Esophagus (tissue), 2 donors: ENCODE results near the gene MYOM1. TPM values are rescaled to one million over a fixed set of nuclear protein-coding genes. Genes with fewer than 3 reads are reported as not detected.

Source experiments
- H3K27ac ChIP-seq, 2 donors: one replicate each; pipeline ENCODE4 v1.5.1; 2013; ENCODE audit warnings: low read depth in 2 of 2, mild to moderate bottlenecking in 2 of 2, inconsistent platforms in 1 of 2, low read length in 1 of 2, moderate library complexity in 1 of 2
- H3K27me3 ChIP-seq, 2 donors: one replicate each; pipeline ENCODE4 v1.6.1; 2013; ENCODE audit warnings: low read length in 2 of 2, control low read depth in 1 of 2, mild to moderate bottlenecking in 1 of 2; ENCODE audit not compliant: insufficient read depth in 2 of 2, control insufficient read depth in 1 of 2
- H3K36me3 ChIP-seq, 2 donors: one replicate each; pipeline ENCODE4 v1.6.1; 2013; ENCODE audit warnings: low read length in 1 of 2; ENCODE audit not compliant: control insufficient read depth in 2 of 2, insufficient read depth in 2 of 2
- H3K4me1 ChIP-seq, 2 donors: one replicate each; pipeline ENCODE4 v1.6.1; 2013; ENCODE audit warnings: low read length in 1 of 2; ENCODE audit not compliant: control insufficient read depth in 2 of 2, insufficient read depth in 2 of 2
- H3K4me3 ChIP-seq, 2 donors: one replicate each; pipeline ENCODE4 v1.5.1; 2013; ENCODE audit warnings: low read length in 2 of 2, mild to moderate bottlenecking in 2 of 2, low read depth in 1 of 2, moderate library complexity in 1 of 2
- H3K9me3 ChIP-seq, 2 donors: one replicate each; pipeline ENCODE4 v1.6.1; 2013; ENCODE audit warnings: mild to moderate bottlenecking in 2 of 2, low read depth in 1 of 2, low read length in 1 of 2, moderate library complexity in 1 of 2; ENCODE audit not compliant: control insufficient read depth in 2 of 2, insufficient read depth in 1 of 2
- WGBS, 2 donors: extraction: QIAGEN DNeasy Blood & Tissue Kit; methylation state at CpG; one replicate each; pipeline ENCODE4 v1.1.7; 2013; 5-methylcytosine and 5-hydroxymethylcytosine counted together
- polyA plus RNA-seq, 2 donors: library from polyadenylated mRNA; stranded (reverse); fragments of 200-250 nt; gene quantifications; one replicate each; pipeline ENCODE4 v1.2.3, GENCODE V29; 2013
- donor health status: healthy with polysubstance abuse.
- donor health status: Bipolar disorder and iron deficiency.

Gene MYOM1
- polyA plus RNA-seq, 2 donors = 1.6 to 1.7 TPM

- Histone ChIP-seq H3K4me1 (no peaks in the 10 kb centered on the region), H3K9me3 (no peaks in the 10 kb centered on the region), H3K27me3 (no peaks in the 10 kb centered on the region), H3K36me3 (no peaks in the 10 kb centered on the region), H3K27ac (no peak overlapping the region), H3K4me3 (no peak overlapping the region)
- 47 to 54% methylated on average over 4 of the region's 4 CpGs for WGBS, 2 donors
Observed at GRCh38 chr18:3148930-3149535, 70.7 kb downstream of the MYOM1 start.

- 74 to 76% methylated on average over 8 of the region's 8 CpGs for WGBS, 2 donors
- Histone ChIP-seq H3K4me3 (no peak overlapping the region), H3K36me3 (no peaks in the 10 kb centered on the region), H3K27ac (no peak overlapping the region), H3K4me1 (no peaks in the 10 kb centered on the region), H3K27me3 (no peaks in the 10 kb centered on the region), H3K9me3 (no peaks in the 10 kb centered on the region)
Observed at GRCh38 chr18:3147935-3148554, 71.7 kb downstream of the MYOM1 start.

GRCh38 chr18:3140986-3141639 lies 78.7 kb downstream of the MYOM1 start:
- H3K4me3 ChIP-seq = no peak overlapping the region
- no peaks in the 10 kb centered on the region for H3K36me3 ChIP-seq
- 72 to 82% methylated on average over 10 of the region's 10 CpGs for WGBS, 2 donors
- H3K27me3 ChIP-seq = no peaks in the 10 kb centered on the region
- H3K27ac ChIP-seq = no peak overlapping the region
- H3K4me1 ChIP-seq = no peaks in the 10 kb centered on the region
- no peaks in the 10 kb centered on the region for H3K9me3 ChIP-seq

- H3K4me1 ChIP-seq = no peaks in the 10 kb centered on the region
- no peak overlapping the region for H3K27ac ChIP-seq
- H3K4me3 ChIP-seq = no peak overlapping the region
- no peaks in the 10 kb centered on the region for H3K27me3 ChIP-seq
- no peaks in the 10 kb centered on the region for H3K9me3 ChIP-seq
- H3K36me3 ChIP-seq = no peaks in the 10 kb centered on the region
Observed at GRCh38 chr18:3140342-3140741, 79.4 kb downstream of the MYOM1 start.

- 88% methylated on average over 5 of the region's 5 CpGs for WGBS, 2 donors
- Histone ChIP-seq H3K36me3 (no peaks in the 10 kb centered on the region), H3K27ac (no peak overlapping the region)
Observed at GRCh38 chr18:3139406-3139805, 80.4 kb downstream of the MYOM1 start.

GRCh38 chr18:3138274-3138975 lies 81.3 kb downstream of the MYOM1 start:
- Histone ChIP-seq H3K27ac (no peak overlapping the region), H3K4me3 (no peak overlapping the region), H3K9me3 (no peaks in the 10 kb centered on the region), H3K27me3 (no peaks in the 10 kb centered on the region), H3K36me3 (no peaks in the 10 kb centered on the region), H3K4me1 (no peaks in the 10 kb centered on the region)
- WGBS, 2 donors = 70 to 89% methylated on average over 11 of the region's 11 CpGs

More at GRCh38 chr18:3139406-3139805, 80.4 kb downstream of the MYOM1 start:
- no peak overlapping the region for H3K4me3 ChIP-seq
- H3K9me3 ChIP-seq = no peaks in the 10 kb centered on the region
- no peaks in the 10 kb centered on the region for H3K27me3 ChIP-seq
- H3K4me1 ChIP-seq = no peaks in the 10 kb centered on the region

GRCh38 chr18:3135536-3135935 lies 84.2 kb downstream of the MYOM1 start:
- no peaks in the 10 kb centered on the region for H3K36me3 ChIP-seq
- no peak overlapping the region for H3K27ac ChIP-seq
- H3K9me3 ChIP-seq = no peaks in the 10 kb centered on the region
- WGBS, 2 donors = 91% methylated on average over 10 of the region's 10 CpGs
- no peaks in the 10 kb centered on the region for H3K4me1 ChIP-seq
- H3K4me3 ChIP-seq = no peak overlapping the region
- no peaks in the 10 kb centered on the region for H3K27me3 ChIP-seq

GRCh38 chr18:3132700-3133099 lies 87.1 kb downstream of the MYOM1 start:
- no peaks in the 10 kb centered on the region for H3K4me1 ChIP-seq
- no peak overlapping the region for H3K4me3 ChIP-seq
- H3K36me3 ChIP-seq = no peaks in the 10 kb centered on the region
- WGBS, 2 donors = 83 to 93% methylated on average over 3 of the region's 3 CpGs
- no peak overlapping the region for H3K27ac ChIP-seq
- no peaks in the 10 kb centered on the region for H3K27me3 ChIP-seq
- no peaks in the 10 kb centered on the region for H3K9me3 ChIP-seq

- Histone ChIP-seq H3K4me3 (no peak overlapping the region), H3K9me3 (no peaks in the 10 kb centered on the region), H3K36me3 (no peaks in the 10 kb centered on the region), H3K4me1 (peaks cover 0 to 2% of the 10 kb centered on the region in 2 donors), H3K27me3 (no peaks in the 10 kb centered on the region), H3K27ac (no peak overlapping the region)
- WGBS, 2 donors = 45 to 58% methylated on average over 2 of the region's 2 CpGs
Observed at GRCh38 chr18:3130344-3130743, 89.4 kb downstream of the MYOM1 start.
